HG03039 (cell line): ENCODE data around the gene MAGEA4.

Source experiments
- ATAC-seq: cut with Tn5 transposase; IDR thresholded peaks from one replicate; pipeline ENCODE4 v1.9.1; 2021; ENCODE audit warnings: mild to moderate bottlenecking, moderate library complexity; ENCODE audit not compliant: unreplicated experiment

The MAGEA4 gene

GRCh38 chrX:151922692-151923091, 10.0 kb downstream of the MAGEA4 start:
- ATAC-seq: no peak

DNA sequence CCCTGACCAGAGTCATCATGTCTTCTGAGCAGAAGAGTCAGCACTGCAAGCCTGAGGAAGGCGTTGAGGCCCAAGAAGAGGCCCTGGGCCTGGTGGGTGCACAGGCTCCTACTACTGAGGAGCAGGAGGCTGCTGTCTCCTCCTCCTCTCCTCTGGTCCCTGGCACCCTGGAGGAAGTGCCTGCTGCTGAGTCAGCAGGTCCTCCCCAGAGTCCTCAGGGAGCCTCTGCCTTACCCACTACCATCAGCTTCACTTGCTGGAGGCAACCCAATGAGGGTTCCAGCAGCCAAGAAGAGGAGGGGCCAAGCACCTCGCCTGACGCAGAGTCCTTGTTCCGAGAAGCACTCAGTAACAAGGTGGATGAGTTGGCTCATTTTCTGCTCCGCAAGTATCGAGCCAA, 11.0 kb downstream of the MAGEA4 start:
- no peak for ATAC-seq

- no peak for ATAC-seq
These were observed 16.4 kb downstream of the MAGEA4 start for GRCh38 chrX:151929126-151929525.

DNA sequence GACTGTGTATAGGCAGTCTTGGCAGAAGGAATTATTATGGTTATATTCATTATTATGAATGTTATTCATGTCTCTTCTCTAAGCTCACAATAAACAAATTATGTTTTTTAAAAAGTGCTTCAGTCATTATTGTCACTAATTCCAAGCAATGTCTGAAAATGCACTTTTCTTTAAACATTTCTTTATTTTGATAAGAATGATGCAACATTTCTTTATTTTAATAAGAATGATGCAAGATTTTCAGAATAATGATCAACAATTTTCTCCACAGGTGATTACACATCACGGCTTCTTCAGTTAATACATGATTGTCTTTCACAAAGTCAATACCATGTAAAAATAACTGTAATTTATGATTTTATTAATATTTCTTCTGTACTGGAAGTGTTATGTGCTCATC, 22.7 kb downstream of the MAGEA4 start:
- ATAC-seq: no peak

DNA sequence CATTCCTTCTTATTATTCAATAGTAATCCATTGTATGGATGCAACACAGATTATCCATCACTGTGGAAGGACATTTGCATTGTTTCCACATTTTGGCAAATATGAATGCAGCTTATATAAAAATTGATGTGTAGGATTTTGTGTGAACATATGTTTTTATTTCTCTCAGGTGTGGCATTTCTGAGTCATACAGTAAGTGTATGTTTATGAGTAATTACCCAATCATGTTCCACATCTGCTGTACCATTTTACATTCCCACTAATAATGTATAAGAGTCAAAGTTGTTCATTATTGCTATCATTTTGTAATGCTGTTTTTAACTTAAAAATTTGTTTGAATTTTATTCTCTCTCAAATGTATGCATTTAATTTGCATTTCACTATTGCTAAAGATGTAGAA, 25.5 kb downstream of the MAGEA4 start:
- no peak for ATAC-seq

DNA sequence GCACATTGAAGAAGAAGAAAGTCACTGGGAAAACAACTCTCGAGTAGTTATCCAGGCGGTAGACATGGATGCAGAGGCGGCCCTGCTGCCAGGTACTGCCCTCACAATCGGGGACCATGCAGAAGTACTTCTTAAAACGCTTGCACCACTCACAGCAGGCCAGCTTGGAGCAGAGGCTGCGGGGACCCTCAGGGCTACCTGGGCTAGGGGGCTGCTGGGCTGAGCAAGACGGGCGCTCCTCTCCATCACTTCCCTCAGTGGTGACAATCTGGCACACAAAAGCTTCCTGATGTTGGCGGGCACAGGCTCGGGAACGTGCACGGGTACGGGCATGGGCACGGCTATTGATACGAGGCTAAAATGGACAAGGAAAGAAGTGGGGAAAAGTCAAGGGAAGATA, 42.0 kb downstream of the MAGEA4 start:
- no peak for ATAC-seq

DNA sequence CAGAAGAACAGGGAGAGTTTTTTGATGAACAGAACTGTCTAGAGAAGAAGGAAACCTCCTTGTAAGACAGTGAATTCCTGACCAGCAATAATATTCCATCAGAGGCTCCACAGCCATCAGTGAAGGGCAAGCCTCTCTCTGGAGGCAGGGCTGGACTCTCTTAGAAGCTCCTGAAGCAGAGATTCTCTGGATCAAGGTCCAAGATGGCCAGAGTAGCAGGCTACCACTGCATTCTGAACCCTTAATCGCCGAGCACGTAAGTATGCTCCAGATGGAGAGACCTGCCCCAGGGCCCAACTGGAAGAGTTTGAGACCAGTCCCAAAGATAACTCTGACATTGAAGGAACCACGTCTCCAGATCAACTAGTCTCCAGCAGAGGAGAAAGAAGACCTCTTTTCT, 45.4 kb downstream of the MAGEA4 start:
- ATAC-seq: no peak

GRCh38 chrX:151962034-151962433, 49.3 kb downstream of the MAGEA4 start:
- no peak for ATAC-seq

- ATAC-seq: no peak
These were observed 53.5 kb downstream of the MAGEA4 start for GRCh38 chrX:151966236-151966635.

DNA sequence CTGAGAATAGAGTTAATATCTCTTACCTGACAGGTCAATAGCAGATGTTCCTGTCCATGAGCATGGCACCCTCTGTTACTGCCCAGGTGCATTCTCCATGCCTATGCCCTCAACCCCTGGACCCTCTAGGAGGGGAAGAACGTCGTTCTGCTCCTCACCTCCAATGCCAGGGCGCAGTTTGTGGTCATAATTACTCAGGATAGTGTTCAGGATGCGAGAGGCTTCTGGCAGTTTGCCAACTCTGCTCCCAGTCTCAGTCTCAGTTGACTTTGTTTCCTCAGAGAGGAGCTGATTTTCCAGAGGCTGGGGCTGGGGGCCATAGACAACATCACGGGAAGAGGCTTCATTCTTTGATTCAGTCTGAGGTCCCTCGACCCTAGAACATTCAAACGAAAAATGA, 57.3 kb downstream of the MAGEA4 start:
- no peak for ATAC-seq

- ATAC-seq: no peak
These were observed 58.0 kb downstream of the MAGEA4 start for GRCh38 chrX:151970661-151971060.

DNA sequence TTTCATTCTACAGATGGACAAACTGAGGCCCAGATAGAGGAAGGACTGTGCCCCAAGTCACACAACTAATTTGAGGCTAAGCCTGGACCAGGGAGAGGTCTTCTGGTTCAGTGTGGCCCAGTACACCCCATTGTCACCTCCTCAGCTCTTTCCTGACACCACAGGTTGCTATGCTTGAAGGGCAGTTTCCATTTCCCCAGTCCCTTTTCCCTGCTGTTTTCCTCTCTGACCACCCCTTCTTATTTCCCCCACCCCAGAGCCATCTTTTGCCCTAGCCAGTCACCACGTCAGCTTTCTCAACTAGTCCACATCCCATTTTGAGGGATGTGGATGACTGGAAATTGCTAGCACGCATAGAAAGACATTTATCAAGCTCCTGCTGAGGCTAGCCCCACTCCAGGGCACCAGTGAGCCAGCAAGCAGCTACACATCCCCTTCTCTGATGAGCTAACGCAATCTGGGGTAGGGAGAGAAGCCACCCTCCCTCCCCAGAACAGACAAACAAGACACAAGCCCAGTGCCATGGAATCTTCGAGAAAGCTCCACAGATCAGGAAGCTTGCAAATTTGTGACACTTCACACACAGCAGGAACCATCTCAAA, 60.5 kb downstream of the MAGEA4 start:
- ATAC-seq: no peak

GRCh38 chrX:151973851-151974335, 61.2 kb downstream of the MAGEA4 start:
- no peak for ATAC-seq
